PC-9 (cell line): Measurements from ENCODE around the gene DCLK3.

ENCODE experiments used
- CTCF ChIP-seq: fragments of 200-600 bp; sonication (generic); conservative IDR thresholded peaks from 2 replicates; pipeline ENCODE4 v1.6.1; 2017; ENCODE audit warnings: mixed run types, antibody characterized with exemption, mild to moderate bottlenecking, moderate library complexity
- EZH2 ChIP-seq: fragments of 200-600 bp; sonication (generic); IDR thresholded peaks from 2 replicates; pipeline ENCODE4 v1.8.0; 2017; ENCODE audit warnings: antibody characterized with exemption, low read depth

GRCh38 chr3:36751326-36751725 lies 13.0 kb downstream of the DCLK3 start:
- TF ChIP-seq CTCF (no peak), EZH2 (no peak)
